Neural progenitor cell (in vitro differentiated cells): Measurements from ENCODE around the gene FCAMR.

Source experiments
- EZH2 ChIP-seq: fragments of 200-600 bp; sonication (generic); IDR thresholded peaks from 2 replicates; pipeline ENCODE4 v1.6.1; 2017; ENCODE audit warnings: antibody characterized with exemption, mild to moderate bottlenecking, moderate library complexity
- EZH2phosphoT487 ChIP-seq: fragments of 200-600 bp; sonication (generic); IDR thresholded peaks from 2 replicates; pipeline ENCODE4 v1.6.1; 2017; ENCODE audit warnings: antibody characterized with exemption
- TF ChIP-seq, protein P1 (sequence below): fragments of 200-600 bp; sonication (generic); IDR thresholded peaks from 2 replicates; pipeline ENCODE4 v1.5.1; 2017; ENCODE audit warnings: antibody characterized with exemption, mild to moderate bottlenecking

DNA sequence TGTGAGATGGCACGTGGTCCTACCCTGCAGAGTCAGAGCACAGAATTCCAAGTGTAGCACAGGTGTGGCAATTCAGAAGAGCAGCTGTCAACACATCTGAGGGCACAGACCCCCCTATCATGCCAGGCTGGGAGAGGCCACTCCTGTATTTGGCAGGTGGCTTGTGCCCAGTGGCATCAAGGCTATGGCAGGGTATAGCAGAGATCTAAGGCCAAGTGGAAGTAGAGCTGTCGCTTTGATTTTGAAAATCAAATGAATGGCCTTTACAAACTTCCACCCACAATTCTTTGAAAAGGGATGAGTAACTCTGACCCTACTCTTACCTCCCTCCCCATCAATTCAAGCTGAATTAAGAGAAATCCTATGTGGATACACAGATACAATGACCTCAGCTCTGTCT lies 48.9 kb upstream of the FCAMR start:
- TF ChIP-seq, protein P1, sequence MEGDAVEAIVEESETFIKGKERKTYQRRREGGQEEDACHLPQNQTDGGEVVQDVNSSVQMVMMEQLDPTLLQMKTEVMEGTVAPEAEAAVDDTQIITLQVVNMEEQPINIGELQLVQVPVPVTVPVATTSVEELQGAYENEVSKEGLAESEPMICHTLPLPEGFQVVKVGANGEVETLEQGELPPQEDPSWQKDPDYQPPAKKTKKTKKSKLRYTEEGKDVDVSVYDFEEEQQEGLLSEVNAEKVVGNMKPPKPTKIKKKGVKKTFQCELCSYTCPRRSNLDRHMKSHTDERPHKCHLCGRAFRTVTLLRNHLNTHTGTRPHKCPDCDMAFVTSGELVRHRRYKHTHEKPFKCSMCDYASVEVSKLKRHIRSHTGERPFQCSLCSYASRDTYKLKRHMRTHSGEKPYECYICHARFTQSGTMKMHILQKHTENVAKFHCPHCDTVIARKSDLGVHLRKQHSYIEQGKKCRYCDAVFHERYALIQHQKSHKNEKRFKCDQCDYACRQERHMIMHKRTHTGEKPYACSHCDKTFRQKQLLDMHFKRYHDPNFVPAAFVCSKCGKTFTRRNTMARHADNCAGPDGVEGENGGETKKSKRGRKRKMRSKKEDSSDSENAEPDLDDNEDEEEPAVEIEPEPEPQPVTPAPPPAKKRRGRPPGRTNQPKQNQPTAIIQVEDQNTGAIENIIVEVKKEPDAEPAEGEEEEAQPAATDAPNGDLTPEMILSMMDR, result no peak
- TF ChIP-seq EZH2 (no peak), EZH2phosphoT487 (no peak)
